DMS53 treated with DMSO at 0.1 percent for 48 hours (cell line): ENCODE measurements around the gene LIF.

Experiments used
- DNase-seq: peaks from one replicate; lab custom pipeline; 2025; ENCODE audit not compliant: unreplicated experiment; lab: John Stamatoyannopoulos, UW

The LIF gene

DNA sequence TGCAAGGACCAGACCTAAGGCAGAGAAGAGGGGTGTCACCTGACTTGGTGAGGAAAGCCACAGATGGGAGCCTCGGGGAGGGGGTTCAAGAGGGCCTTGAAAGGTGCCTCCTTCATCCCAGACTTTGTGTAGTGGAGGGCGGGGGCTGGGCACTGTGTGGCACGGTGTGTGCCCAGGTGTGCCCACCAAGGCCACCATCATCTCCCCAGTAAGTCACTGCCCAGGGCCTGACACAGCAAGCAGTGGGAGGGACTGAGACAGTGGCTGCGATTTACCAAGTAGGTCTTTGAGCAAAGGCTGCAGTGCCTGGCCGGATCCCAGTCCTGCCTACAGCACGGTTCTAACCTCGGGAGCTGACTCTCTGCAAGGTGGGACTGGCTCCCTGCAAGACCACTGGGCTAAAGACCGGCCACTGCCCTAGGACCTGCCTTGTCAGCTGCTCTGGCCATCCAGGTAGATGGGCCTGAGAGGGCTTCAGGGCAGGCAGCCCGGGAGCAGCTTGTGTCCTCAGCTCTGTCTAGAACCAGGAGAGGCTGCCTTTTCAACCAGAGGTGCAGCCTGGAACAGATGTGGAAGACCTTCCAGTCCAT is 18.7 kb upstream of the LIF start:
- DNase-seq, result no peak

DNA sequence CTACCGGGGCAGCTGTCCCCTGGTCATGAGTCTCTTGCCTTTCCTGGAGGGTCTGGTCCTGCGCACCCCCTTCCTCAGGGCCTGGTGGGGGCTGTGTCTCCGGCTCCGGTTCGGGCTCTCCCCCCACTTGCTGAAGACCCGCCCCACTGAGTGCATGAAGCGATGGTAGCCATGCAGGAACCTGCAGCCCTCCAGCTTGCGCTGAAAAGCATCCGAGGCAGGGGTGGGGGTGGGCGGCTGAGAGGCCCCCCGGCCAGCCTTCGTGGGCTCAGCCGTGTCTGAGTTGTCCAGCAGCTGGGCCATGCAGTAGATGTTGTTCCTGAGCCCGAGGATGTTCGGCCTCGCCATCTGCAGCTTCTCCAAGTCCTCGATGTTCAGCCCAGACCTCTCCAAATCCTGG is 17.3 kb upstream of the LIF start:
- DNase-seq, result no peak

DNA sequence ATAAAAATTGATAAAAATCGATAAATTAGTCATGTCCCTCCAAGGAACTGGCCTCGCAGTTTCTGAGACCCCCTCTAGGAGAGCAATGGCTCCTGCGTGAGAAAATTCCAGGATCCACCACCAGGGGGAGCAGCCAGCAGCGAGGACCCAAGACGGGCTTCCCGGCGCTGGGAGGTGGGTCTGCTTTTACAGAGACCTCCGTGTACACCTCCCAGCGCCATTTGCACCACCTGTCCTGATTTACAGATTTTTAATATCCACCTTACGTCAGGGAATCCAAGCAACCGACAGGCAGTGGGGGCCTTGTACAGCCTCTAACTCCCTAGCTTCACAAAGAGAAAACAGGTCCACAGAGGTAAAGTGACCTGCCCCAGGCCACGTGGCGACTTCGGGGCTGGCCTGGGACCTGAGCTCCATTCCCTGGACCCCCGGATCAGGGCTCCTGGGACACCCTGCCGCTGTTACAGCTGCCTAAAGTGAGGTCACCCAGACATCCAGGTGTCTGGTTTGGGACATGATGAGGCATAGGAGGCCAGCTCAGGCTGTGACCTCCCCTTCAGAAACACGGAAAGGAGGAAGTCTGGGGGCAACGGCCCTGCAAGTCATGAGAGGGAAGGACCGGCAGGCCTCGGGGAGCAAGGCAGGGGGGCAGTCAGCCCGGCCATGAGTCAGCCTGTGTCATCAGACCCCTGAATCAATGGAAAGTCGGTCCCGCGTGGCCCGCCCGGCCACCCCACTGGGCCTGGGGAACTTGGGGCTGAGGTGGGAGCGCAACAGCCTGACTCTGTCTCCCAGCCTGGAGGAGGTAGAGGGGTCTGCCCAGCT is 16.6 kb upstream of the LIF start:
- DNase-seq, result no peak

DNA sequence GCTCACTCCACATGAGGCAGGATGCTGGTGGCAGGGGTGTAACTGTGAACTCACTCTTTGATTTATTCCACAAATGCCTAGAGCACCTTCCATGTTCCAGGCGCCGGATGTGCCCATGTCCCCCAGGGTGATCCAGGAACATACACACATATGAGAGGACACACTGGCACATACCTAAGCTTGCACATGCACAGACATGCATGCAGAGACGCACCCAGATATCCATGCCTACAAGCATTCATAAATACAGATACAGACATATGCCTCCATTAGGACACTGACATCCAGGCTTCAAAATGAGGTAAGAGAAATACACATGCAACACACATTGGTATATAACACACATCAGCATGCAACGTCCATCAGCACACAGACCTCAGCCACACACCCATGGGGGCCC is 15.6 kb upstream of the LIF start:
- no peak for DNase-seq

DNA sequence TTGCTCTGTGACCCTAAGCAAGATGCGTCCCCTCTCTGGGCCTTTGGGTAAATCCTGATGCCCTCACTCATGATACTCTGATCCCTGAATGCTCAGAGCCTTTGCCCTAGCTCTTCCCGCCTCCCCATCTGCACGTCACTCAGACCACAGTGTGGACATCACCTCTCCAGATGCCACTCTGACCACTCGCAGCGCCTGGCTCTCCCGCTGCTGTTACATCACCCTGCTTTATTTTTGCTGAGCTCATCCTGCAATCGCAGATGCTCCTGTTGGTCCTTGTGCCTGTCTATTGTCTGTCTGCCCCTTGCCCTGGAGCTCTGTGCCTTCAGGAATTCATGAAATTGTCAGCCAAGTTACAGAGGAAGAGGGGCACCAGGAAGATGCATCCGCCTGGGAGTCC is 14.6 kb upstream of the LIF start:
- no peak for DNase-seq

DNA sequence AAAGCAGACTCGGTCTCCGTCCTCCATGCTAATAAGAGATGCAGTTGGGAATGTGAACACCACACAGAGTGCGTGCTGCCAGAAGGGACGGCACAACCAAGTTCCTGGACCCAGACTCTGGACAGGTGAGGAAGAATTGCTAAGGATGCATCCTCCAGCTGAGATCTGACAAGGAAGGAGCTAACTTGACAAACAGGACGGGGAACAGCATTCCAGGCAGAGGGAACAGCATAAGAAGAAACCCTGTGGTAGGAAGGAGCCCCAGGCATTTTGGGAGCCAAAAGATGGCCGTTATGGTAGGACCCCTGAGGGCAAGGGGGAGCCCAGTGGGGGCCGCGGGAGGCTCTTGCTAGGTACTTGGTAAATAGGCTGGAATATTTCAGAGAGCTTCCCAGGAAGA is 14.1 kb upstream of the LIF start:
- no peak for DNase-seq

DNA sequence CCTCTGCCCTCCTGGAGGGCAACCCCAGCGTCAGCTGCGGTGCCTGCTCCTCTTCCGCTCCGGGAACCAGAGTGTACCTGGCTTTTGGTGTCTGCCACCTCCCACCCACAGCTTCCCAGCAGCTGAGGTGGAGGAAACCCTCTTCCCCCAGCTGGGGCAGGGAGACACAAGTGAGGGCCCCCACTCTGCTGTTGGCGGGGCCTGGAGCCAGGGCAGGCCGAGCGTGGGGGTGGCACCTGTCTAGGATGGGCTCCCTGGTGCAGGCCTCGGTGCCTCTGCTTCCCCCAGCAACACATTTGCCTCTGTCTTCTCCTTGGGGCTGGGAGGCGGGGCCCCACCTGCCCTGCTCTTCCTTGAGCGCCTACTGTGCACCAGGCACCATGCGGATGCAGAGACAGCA is 13.7 kb upstream of the LIF start:
- no peak for DNase-seq

DNA sequence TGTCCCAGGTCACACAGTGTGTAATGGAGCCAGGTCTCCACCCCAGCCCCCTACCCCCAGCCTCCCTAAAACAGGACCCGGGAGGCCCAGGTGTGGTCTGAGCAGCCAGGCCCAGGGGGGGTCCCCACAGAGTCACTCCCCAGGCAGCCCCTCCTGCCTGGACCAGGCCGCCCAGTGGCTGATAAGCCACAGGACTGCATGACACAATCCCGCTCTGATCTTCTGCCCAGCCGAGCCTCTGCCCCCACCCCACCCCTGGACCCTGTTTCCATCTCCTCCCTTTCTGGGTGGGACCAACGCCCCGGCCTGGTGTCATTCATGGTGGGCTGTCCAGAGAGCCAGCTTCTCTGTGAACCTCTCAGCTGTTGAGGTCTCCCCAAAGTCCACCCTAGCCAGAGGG is 7.8 kb upstream of the LIF start:
- no peak for DNase-seq

DNA sequence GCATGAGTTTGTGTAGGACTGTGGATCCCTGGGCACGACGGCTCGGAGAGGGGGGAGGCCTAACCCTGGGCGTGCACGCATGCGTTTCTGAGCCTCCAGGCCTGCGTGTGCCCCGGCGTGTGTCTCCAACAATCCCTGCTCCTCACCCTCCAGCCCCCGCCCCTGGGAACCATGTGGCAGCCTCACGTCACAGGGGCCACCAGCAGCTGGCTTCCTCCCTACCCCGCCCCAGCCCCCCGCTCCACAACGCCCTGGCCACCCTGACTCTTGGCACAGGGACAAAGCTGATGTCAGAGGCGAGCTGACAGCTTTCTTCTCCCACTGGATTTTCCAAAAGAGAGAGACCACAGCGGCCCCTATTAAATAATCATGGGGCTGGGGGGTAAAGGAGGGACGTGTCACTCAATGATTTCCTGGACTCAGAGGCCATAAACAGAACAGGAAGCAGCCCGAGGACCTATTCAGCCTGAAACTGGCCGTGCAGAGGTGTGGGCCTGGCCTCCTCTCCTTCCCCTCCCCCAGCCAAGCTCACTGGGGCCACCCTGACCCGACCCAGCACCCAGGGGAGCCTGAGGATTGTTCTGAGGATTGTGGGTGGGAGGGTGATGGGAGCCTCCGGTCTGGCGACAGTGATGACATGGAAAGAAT is 6.8 kb upstream of the LIF start:
- DNase-seq, result no peak

DNA sequence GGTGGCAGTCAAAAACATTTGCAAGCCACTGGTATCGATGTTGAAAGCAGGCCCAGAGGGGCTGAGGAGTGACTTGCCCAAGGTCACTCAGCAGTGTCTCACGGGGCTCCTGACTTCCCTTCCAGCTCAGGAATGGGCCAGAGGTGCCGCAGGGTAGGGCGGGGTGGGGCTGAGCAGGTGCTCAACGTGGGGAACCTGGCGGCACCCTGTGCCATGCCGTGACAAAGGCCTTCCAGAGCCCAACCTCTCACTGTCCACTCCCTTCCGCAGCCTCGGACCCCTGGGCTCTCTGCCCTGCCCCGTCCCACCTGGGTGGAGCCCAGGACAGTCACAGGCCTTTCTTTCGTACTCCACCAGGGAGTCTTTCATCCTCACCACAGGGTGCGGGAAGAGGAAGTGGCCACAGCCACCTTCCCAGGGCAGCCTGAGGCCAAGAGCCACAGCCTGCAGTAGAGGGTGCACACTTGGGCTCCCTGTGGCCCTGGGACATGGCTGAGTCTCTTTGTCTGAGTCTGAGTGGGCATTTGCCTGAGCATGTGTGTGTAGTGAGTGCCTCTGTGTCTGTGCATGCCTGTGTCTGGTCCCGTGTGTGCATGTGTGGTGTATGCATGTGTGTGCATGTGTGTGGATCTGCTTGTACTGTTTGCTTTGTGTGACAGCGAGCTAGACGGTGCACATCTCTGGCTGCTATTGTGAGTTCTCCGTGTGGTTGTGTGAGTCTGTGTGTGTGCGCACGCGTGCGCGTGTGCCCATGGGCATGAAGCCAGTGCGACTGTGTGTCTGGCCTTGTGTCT is 6.0 kb upstream of the LIF start:
- DNase-seq, result no peak

DNA sequence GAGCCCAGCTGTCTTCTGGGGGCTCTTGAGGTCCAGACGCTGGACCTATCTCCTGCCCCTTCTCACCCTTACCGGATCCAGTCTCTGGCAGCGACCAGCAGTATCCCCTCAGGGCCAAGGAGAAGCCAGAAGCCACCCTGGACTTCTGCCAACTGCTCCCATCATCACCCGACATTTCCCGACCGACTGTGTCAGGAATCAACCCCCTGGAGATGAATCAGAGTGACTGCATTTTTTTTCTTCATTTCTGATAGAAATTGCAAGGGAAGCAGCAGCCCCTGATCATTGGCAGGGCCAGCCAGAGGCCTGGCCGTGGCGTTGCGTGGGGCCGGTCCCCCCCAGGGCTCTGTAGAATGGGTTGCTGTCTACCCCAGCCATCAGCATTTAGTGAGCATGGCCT is 5.2 kb upstream of the LIF start:
- no peak for DNase-seq

DNA sequence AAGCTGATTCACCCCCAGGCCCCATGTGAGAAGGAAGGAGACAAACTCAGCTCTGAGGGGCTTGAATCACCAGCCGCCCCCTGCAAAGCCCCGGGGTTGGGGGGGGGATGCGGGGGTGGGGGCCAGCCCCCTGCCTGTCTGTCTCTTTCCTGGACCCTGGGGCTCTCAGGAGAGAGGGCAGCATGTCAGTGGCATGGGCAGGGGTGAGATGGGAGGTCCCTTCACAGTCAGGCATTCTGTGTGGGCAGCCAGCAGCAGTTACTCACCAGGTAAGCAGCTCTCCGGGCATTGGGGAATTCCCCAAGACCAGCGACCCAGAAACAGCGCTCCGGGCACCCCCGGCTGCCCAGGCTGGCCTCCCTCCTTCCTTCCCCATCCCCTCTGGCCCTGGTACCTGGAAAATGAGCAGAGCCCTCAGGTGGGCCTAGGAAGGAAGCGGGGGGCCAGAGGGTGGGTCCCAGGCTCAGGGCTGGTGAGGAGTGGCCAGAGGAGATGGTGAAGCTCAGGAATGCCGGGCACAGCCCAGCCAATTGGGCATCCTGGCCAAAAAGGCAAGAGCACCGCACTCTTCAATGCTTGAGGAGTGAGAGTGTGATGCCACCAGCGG is 4.2 kb upstream of the LIF start:
- no peak for DNase-seq

DNA sequence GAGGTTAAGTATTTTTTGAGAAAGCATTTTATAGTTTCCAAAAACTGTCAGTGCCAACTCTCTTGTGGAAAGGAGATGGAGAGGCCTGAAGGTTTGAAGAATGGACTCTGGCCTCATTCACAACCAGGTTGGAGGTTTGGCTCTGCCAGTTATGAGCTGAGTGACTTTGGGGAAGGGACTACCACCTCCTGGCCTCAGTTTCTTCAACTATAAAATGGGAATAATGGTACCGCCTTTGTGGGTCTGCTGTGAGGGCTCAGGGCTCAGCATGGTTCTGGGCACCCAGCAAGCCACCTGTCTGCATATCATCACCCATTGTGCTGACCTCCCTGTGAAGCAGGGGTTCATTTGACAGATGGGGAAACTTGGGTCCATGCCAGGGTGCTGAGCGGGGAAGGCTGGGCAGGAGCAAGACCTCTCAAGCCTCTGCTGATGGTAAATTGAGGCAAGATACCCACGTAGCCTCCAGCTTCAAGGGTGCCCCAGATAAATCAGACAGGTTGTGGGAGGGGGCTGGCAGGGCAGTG is 3.5 kb upstream of the LIF start:
- DNase-seq, result no peak

DNA sequence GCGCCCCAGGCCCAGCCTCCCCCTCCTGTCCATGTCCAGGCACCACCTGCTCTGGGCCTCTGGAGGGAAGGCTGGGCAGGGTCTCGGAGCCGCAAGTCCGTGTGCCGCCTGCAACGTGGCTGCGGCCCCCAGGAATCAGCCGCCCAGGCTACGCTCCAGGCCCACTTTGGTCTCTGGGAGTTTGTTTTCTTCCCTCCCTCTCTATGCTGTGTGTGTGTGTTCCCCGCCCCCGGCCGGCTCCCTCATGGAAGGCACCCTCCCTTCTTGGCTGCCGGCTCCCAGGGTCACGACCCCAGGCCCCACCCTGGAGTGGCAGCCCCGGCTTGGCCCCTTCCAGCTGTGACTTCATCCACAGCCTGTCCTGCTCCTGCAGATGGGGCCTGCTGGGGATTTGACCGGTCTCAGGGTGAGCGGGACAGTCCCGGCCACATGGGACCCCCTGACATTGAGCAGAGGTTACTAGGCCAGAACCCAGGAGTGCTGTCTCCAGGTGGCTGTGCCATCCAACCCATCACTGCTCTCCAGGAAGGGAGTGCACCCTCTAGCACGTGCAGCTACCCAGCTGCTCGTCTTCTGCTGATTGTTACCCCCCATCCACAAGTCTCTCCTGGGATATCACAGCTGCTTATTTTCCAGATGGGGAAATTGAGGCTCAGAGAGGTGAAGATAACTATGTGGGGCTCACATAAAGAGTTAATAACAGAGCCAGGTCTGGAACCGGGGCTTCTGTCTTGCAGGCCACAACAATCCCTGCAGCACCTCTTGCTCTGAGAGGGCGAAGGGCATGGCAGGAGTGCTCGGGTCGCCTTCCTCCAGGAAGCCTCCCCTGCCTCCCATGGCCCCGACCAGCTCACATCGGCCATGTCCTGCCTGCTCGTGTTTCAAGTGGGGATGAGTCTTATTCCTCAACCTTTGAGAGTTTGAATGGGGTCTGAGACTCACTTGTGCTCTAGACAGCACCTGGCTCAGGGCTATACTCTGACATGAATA is 2.8 kb upstream of the LIF start:
- no peak for DNase-seq

DNA sequence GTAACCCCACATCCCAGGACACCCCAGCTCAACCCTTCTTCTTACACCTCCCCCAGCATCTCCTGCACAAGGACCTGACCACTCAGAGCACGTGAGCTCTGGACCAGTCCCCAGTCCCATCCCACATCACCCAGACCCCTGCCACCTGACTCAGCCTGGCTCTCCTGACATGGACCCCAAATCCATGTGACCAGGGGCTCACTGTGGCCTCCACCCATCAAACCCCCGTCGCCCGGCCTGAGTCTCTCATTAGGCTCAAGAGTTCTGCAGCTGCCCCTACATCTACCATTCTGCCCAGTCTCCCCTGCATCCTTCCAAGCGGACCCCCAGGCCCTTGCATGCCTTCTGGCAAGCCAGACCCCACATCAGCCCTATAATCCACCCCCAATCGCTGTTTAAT is 1.9 kb upstream of the LIF start:
- no peak for DNase-seq

DNA sequence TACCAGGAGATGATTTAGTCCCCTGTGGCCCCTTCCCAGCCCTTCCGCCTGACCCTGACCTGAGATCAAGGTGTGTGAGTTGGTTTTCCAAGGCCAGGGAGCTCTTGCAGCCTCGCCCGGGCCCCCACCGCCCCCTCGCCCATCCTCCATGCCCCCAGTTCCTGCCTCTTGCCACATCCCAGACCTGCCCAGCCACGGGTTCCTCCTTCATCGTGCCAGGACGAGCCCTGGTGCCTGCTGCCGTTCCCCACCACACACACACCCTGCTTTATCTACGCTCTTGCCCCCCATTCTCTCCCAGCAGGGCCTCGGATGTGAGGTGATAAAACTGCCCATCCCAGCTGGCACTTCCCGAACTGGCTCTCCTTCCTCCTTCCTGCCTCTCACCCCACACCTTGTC is 1.4 kb upstream of the LIF start:
- no peak for DNase-seq

DNA sequence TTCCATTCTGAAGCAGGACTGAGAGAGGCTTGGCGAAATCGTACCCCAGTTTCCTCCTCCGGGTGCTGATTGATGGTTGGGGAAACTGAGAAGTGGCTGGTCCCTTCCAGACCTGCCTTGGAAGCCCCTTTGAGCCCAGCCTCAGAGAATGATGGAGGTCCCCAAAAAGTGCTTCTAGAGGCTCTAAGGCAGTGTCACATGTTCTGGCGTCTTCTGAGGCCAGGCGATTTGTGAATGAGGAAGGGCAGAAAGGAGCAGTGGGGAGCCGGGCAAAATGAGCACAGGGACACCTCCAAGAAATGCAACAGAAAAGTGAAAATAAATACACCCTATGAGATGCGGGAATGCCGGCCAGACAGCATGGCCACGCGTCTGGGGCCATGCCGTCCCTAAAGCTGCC is 1.0 kb upstream of the LIF start:
- DNase-seq, result no peak

DNA sequence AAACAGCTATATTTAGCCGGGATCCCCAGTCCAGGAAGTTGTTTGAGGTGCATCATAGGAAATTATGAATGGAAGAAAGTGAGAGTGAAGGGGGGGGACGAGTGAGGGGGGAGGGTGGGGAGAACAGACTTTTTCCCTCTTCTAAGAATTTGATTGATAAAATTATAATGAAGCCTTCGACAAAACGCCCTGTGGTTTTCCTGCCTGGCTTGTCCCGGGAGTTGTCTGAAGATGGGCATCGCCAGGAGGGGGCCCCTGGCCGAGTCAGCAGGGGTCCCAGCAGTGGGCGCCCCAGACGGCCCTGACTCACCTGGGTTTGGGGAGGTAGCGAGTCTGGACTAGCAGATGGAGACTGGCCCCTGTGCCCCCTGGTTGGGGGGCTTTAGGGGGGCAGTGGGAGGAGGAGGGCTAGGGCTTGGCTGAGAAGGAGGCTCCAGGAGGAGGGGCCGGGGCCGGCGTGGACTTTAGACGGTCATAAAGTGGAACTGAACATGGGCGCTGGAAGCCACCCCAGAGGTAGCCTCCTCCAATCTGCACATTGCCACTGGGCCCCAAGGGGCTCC is 336 bp upstream of the LIF start:
- no peak for DNase-seq

DNA sequence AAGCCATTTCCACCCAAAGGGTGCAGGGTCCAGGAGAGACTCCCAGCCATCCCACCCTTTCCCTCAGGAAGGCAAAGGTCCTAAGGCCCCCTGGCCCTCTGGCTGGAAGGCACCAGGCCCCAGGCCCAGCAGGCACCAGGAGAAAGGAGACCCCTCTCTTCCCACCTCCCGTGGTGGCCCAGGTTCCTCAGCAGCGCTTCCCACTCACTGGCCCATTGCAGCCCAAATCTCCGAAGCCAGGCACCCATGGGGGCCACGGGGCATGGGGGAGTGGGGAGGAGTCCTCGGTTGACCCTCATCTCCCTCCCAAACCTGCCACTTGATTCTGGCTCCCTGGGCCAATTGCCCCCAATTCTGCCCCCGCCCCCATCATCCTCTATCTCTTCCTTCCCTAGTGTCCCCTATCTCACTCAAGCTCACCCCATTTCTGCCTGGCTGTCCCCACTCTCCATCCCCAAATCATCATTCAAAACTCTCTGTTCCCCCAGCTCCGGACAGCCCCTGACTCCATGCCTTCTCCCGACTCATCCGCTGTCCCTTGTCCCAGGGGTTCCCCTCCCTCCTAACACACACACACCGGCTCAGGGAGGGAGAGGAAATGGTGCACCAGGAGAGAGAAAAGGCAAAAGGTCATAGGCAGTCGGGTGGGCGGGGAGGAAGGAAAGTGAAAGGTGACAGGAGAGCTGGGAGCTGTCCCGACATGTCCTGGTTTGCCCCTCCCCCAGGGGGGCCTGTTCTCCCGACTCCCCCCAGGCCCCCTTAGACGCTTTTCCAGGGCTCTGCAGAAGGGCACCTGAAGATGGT is 1.2 kb downstream of the LIF start:
- DNase-seq, result no peak
